ENCODE results near the gene CTDSP1. TPM values are rescaled to one million over a fixed set of nuclear protein-coding genes. Genes with fewer than 3 reads are reported as not detected.

Gene CTDSP1
- total and polyA plus RNA-seq, 2 experiments from 2014 or later, result 53.1 to 124 TPM

DNA sequence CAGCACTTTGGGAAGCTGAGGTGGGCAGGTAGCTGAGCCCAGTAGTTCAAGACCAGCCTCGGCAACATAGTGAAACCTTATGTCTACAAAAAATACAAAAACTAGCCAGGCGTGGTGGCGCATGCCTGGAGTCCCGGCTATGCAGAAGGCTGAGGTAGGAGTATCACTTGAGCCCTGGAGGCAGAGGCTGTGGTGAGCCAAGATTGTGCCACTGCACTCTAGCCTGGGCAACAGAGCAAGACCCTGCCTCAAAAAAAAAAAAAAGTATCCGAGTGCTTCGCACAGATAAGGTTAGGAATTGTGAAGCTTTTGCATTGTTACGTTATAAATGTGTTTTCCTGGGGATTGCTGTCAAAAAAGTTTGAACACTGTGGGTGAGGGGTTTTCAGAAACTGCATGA is 4.1 kb downstream of the CTDSP1 start:
- Histone ChIP-seq H3K9me3 (ENCODE audit: low read depth) (no peaks in the 10 kb centered on the region), H3K4me2 (no peak overlapping the region), H3K79me2 (peaks cover 38% of the 10 kb centered on the region), H3K27me3 (no peaks in the 10 kb centered on the region), H3K4me3 (no peak overlapping the region), H3K9me2 (replicated peaks; ENCODE audit: insufficient read depth) (no peaks in the 10 kb centered on the region), H3K36me3 (replicated peaks; ENCODE audit: insufficient read depth, low read depth) (no peaks in the 10 kb centered on the region), H4K20me1 (ENCODE audit: insufficient read depth, poor library complexity, severe bottlenecking) (peaks cover 9% of the 10 kb centered on the region), H2AFZ (no peak overlapping the region), H3K27ac (peak overlapping the region; percentile 94), H3K4me1 (ENCODE audit: insufficient read depth) (peaks cover 54% of the 10 kb centered on the region)
- peak; percentile 5 for DNase-seq (ENCODE audit: low spot score)
- WGBS (ENCODE audit: low lambda C conversion rate, missing lambda C conversion rate), result 91% methylated on average over 7 of the region's 7 CpGs
- no peak for TF ChIP-seq EZH2phosphoT487 (IDR thresholded peaks at IDR 0.05; ENCODE audit: low read depth, severe bottlenecking, unreplicated experiment)
- no peak for TF ChIP-seq EZH2 (IDR thresholded peaks at IDR 0.05; ENCODE audit: borderline replicate concordance)
- TF ChIP-seq, protein P1, sequence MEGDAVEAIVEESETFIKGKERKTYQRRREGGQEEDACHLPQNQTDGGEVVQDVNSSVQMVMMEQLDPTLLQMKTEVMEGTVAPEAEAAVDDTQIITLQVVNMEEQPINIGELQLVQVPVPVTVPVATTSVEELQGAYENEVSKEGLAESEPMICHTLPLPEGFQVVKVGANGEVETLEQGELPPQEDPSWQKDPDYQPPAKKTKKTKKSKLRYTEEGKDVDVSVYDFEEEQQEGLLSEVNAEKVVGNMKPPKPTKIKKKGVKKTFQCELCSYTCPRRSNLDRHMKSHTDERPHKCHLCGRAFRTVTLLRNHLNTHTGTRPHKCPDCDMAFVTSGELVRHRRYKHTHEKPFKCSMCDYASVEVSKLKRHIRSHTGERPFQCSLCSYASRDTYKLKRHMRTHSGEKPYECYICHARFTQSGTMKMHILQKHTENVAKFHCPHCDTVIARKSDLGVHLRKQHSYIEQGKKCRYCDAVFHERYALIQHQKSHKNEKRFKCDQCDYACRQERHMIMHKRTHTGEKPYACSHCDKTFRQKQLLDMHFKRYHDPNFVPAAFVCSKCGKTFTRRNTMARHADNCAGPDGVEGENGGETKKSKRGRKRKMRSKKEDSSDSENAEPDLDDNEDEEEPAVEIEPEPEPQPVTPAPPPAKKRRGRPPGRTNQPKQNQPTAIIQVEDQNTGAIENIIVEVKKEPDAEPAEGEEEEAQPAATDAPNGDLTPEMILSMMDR (IDR thresholded peaks at IDR 0.05; ENCODE audit: poor library complexity), result no peak

DNA sequence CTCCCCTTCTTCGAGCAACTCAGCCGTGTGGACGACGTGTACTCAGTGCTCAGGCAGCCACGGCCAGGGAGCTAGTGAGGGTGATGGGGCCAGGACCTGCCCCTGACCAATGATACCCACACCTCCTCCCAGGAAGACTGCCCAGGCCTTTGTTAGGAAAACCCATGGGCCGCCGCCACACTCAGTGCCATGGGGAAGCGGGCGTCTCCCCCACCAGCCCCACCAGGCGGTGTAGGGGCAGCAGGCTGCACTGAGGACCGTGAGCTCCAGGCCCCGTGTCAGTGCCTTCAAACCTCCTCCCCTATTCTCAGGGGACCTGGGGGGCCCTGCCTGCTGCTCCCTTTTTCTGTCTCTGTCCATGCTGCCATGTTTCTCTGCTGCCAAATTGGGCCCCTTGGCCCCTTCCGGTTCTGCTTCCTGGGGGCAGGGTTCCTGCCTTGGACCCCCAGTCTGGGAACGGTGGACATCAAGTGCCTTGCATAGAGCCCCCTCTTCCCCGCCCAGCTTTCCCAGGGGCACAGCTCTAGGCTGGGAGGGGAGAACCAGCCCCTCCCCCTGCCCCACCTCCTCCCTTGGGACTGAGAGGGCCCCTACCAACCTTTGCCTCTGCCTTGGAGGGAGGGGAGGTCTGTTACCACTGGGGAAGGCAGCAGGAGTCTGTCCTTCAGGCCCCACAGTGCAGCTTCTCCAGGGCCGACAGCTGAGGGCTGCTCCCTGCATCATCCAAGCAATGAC is 4.8 kb downstream of the CTDSP1 start:
- Histone ChIP-seq H3K4me3 (no peak overlapping the region), H3K4me2 (peak overlapping the region; percentile 79)

DNA sequence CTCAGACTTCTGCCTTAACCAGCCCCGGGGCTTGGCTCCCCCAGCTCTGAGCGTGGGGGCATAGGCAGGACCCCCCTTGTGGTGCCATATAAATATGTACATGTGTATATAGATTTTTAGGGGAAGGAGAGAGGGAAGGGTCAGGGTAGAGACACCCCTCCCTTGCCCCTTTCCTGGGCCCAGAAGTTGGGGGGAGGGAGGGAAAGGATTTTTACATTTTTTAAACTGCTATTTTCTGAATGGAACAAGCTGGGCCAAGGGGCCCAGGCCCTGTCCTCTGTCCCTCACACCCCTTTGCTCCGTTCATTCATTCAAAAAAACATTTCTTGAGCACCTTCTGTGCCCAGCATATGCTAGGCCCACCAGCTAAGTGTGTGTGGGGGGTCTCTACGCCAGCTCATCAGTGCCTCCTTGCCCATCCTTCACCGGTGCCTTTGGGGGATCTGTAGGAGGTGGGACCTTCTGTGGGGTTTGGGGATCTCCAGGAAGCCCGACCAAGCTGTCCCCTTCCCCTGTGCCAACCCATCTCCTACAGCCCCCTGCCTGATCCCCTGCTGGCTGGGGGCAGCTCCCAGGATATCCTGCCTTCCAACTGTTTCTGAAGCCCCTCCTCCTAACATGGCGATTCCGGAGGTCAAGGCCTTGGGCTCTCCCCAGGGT is 5.5 kb downstream of the CTDSP1 start:
- Histone ChIP-seq H3K27ac (peak overlapping the region; percentile 94), H3K36me3 (replicated peaks; ENCODE audit: insufficient read depth, low read depth) (no peaks in the 10 kb centered on the region), H3K27me3 (no peaks in the 10 kb centered on the region), H3K4me2 (peak overlapping the region; percentile 79), H3K9me3 (ENCODE audit: low read depth) (no peaks in the 10 kb centered on the region), H3K4me3 (no peak overlapping the region), H2AFZ (no peak overlapping the region), H4K20me1 (ENCODE audit: insufficient read depth, poor library complexity, severe bottlenecking) (peaks cover 9% of the 10 kb centered on the region), H3K4me1 (ENCODE audit: insufficient read depth) (peaks cover 54% of the 10 kb centered on the region), H3K79me2 (peaks cover 29% of the 10 kb centered on the region), H3K9me2 (replicated peaks; ENCODE audit: insufficient read depth) (no peaks in the 10 kb centered on the region)
- TF ChIP-seq EZH2 (IDR thresholded peaks at IDR 0.05; ENCODE audit: borderline replicate concordance), result no peak
- TF ChIP-seq, protein P1 (IDR thresholded peaks at IDR 0.05; ENCODE audit: poor library complexity), result no peak
- no peak for TF ChIP-seq EZH2phosphoT487 (IDR thresholded peaks at IDR 0.05; ENCODE audit: low read depth, severe bottlenecking, unreplicated experiment)
- no peak for DNase-seq (ENCODE audit: low spot score)
- 61% methylated on average over 8 of the region's 8 CpGs for WGBS (ENCODE audit: low lambda C conversion rate, missing lambda C conversion rate)

More for the DNA sequence above, 4.8 kb downstream of the CTDSP1 start:
- TF ChIP-seq EZH2phosphoT487 (IDR thresholded peaks at IDR 0.05; ENCODE audit: low read depth, severe bottlenecking, unreplicated experiment) (no peak), EZH2 (IDR thresholded peaks at IDR 0.05; ENCODE audit: borderline replicate concordance) (no peak)
- TF ChIP-seq, protein P1 (IDR thresholded peaks at IDR 0.05; ENCODE audit: poor library complexity), result no peak
- H3K27ac ChIP-seq, result peak overlapping the region; percentile 94
- H3K9me2 ChIP-seq (replicated peaks; ENCODE audit: insufficient read depth), result no peaks in the 10 kb centered on the region
- WGBS (ENCODE audit: low lambda C conversion rate, missing lambda C conversion rate), result 83% methylated on average over 14 of the region's 16 CpGs
- peaks cover 9% of the 10 kb centered on the region for H4K20me1 ChIP-seq (ENCODE audit: insufficient read depth, poor library complexity, severe bottlenecking)
- no peaks in the 10 kb centered on the region for H3K9me3 ChIP-seq (ENCODE audit: low read depth)
- H2AFZ ChIP-seq, result no peak overlapping the region
- no peaks in the 10 kb centered on the region for H3K27me3 ChIP-seq
- peak; percentile 46 for DNase-seq (ENCODE audit: low spot score)
- H3K4me1 ChIP-seq (ENCODE audit: insufficient read depth), result peaks cover 54% of the 10 kb centered on the region
- H3K79me2 ChIP-seq, result peaks cover 33% of the 10 kb centered on the region
- H3K36me3 ChIP-seq (replicated peaks; ENCODE audit: insufficient read depth, low read depth), result no peaks in the 10 kb centered on the region

Data from hepatocyte (in vitro differentiated cells).